H9 (cell line): Measurements from ENCODE around the gene PTGER3. TPM values are rescaled to one million over a fixed set of nuclear protein-coding genes. Genes with fewer than 3 reads are reported as not detected.

ENCODE experiments used
- DNase-seq: peaks from one replicate; pipeline ENCODE4 v3.0.0-alpha.2; 2017
- H2AFZ ChIP-seq: one replicate; pipeline ENCODE4 v1.6.1; 2013; ENCODE audit warnings: mild to moderate bottlenecking, low read length, control low read depth, moderate library complexity
- H2AK5ac ChIP-seq: 2 replicates; pipeline ENCODE4 v1.6.1; 2013; ENCODE audit warnings: low read length, control low read depth, mixed read lengths; ENCODE audit not compliant: insufficient read length
- H2BK120ac ChIP-seq: one replicate; pipeline ENCODE4 v1.6.1; 2013; ENCODE audit warnings: low read depth, mild to moderate bottlenecking, low read length, control low read depth, inconsistent platforms; ENCODE audit not compliant: poor library complexity, severe bottlenecking
- H2BK12ac ChIP-seq: 2 replicates; pipeline ENCODE4 v1.6.1; 2013; ENCODE audit warnings: low read length, control low read depth, mixed read lengths, low read depth; ENCODE audit not compliant: insufficient read length
- H2BK15ac ChIP-seq: 2 replicates; pipeline ENCODE4 v1.6.1; 2013; ENCODE audit warnings: low read depth, low read length, control low read depth
- H2BK20ac ChIP-seq: one replicate; pipeline ENCODE4 v1.6.1; 2013; ENCODE audit warnings: low read depth, mild to moderate bottlenecking, low read length, control low read depth, inconsistent platforms; ENCODE audit not compliant: poor library complexity, severe bottlenecking
- H2BK5ac ChIP-seq: 2 replicates; pipeline ENCODE4 v1.6.1; 2013; ENCODE audit warnings: low read length, control low read depth, mixed read lengths; ENCODE audit not compliant: insufficient read length
- H3K14ac ChIP-seq: 2 replicates; pipeline ENCODE4 v1.6.1; 2013; ENCODE audit warnings: low read length, control low read depth; ENCODE audit not compliant: insufficient read depth
- H3K18ac ChIP-seq: 2 replicates; pipeline ENCODE4 v1.6.1; 2013; ENCODE audit warnings: low read depth, mild to moderate bottlenecking, mixed read lengths, low read length, control low read depth; ENCODE audit not compliant: insufficient read length
- H3K23ac ChIP-seq: 2 replicates; pipeline ENCODE4 v1.6.1; 2013; ENCODE audit warnings: low read length, control low read depth, mixed read lengths, low read depth; ENCODE audit not compliant: insufficient read length
- H3K23me2 ChIP-seq: 2 replicates; pipeline ENCODE4 v1.6.1; 2013; ENCODE audit warnings: low read depth, mild to moderate bottlenecking, mixed read lengths, low read length, control low read depth; ENCODE audit not compliant: insufficient read length, poor library complexity, severe bottlenecking
- H3K27ac ChIP-seq: 2 replicates; pipeline ENCODE4 v1.5.1; 2013; ENCODE audit warnings: low read length, control low read depth, mixed read lengths, low read depth; ENCODE audit not compliant: insufficient read length
- H3K27me3 ChIP-seq: 2 replicates; pipeline ENCODE4 v1.6.1; 2013; ENCODE audit warnings: low read length, control low read depth, inconsistent platforms; ENCODE audit not compliant: insufficient read depth
- H3K4ac ChIP-seq: 2 replicates; pipeline ENCODE4 v1.6.1; 2013; ENCODE audit warnings: low read depth, mild to moderate bottlenecking, control low read depth, inconsistent platforms, low read length, moderate library complexity
- H3K4me1 ChIP-seq: 2 replicates; pipeline ENCODE4 v1.6.1; 2013; ENCODE audit warnings: low read length, control low read depth, inconsistent platforms; ENCODE audit not compliant: insufficient read depth
- H3K4me2 ChIP-seq: 2 replicates; pipeline ENCODE4 v1.6.1; 2013; ENCODE audit warnings: low read length, control low read depth, mixed read lengths; ENCODE audit not compliant: insufficient read length, insufficient read depth
- H3K56ac ChIP-seq: 2 replicates; pipeline ENCODE4 v1.6.1; 2013; ENCODE audit warnings: low read depth, mild to moderate bottlenecking, mixed read lengths, low read length, control low read depth; ENCODE audit not compliant: insufficient read length
- H3K79me1 ChIP-seq: 2 replicates; pipeline ENCODE4 v1.6.1; 2013; ENCODE audit warnings: low read depth, mild to moderate bottlenecking, moderate library complexity, low read length, control low read depth, inconsistent platforms; ENCODE audit not compliant: insufficient read depth, poor library complexity, severe bottlenecking
- H3K79me2 ChIP-seq: 2 replicates; pipeline ENCODE4 v1.6.1; 2013; ENCODE audit warnings: low read length, control low read depth, inconsistent platforms; ENCODE audit not compliant: insufficient read depth
- H3K9ac ChIP-seq: 2 replicates; pipeline ENCODE4 v1.6.1; 2013; ENCODE audit warnings: low read length, control low read depth, mixed read lengths; ENCODE audit not compliant: insufficient read length; ENCODE audit errors: extremely low read depth
- H3K9me3 ChIP-seq: one replicate; pipeline ENCODE4 v1.6.1; 2013; ENCODE audit warnings: low read depth, low read length, inconsistent platforms; ENCODE audit not compliant: control insufficient read depth
- H3T11ph ChIP-seq: one replicate; pipeline ENCODE4 v1.6.1; 2013; ENCODE audit warnings: mild to moderate bottlenecking, low read length, control low read depth, inconsistent platforms
- H4K20me1 ChIP-seq: one replicate; pipeline ENCODE4 v1.6.1; 2013; ENCODE audit not compliant: control insufficient read depth, insufficient read length, insufficient read depth
- H4K5ac ChIP-seq: 2 replicates; pipeline ENCODE4 v1.6.1; 2013; ENCODE audit warnings: low read depth, mild to moderate bottlenecking, mixed read lengths, low read length, control low read depth; ENCODE audit not compliant: insufficient read length
- H4K8ac ChIP-seq: replicated peaks from 2 replicates; pipeline ENCODE4 v1.6.1; 2013; ENCODE audit warnings: low read length, control low read depth, mixed read lengths, low read depth; ENCODE audit not compliant: insufficient read length
- H4K91ac ChIP-seq: 2 replicates; pipeline ENCODE4 v1.6.1; 2013; ENCODE audit warnings: low read depth, mild to moderate bottlenecking, moderate library complexity, mixed read lengths, low read length, control low read depth; ENCODE audit not compliant: insufficient read length
- H3K27ac Mint-ChIP-seq, 3 experiments: 2 replicates in 2 of 3; 3 replicates in 1 of 3; pipeline ENCODE4 v1.8.0; 2020 to 2021; ENCODE audit warnings: mixed read lengths in 3 of 3, mild to moderate bottlenecking in 1 of 3, moderate library complexity in 1 of 3
- H3K27me3 Mint-ChIP-seq: 2 replicates; pipeline ENCODE4 v1.8.0; 2021; ENCODE audit warnings: low read depth, mild to moderate bottlenecking, moderate library complexity, mixed read lengths
- H3K36me3 Mint-ChIP-seq, 3 experiments: 2 replicates in 2 of 3; 3 replicates in 1 of 3; pipeline ENCODE4 v1.8.0; 2020 to 2021; ENCODE audit warnings: low read depth in 3 of 3, mixed read lengths in 3 of 3; ENCODE audit not compliant: insufficient read depth in 1 of 3
- H3K4me1 Mint-ChIP-seq, 2 experiments: 2 replicates each; pipeline ENCODE4 v1.8.0; 2020; ENCODE audit warnings: mixed read lengths in 2 of 2
- H3K4me3 Mint-ChIP-seq, 2 experiments: 2 replicates in 1 of 2; 3 replicates in 1 of 2; pipeline ENCODE4 v1.8.0; 2020 to 2021; ENCODE audit warnings: mild to moderate bottlenecking in 2 of 2, mixed read lengths in 2 of 2, moderate library complexity in 1 of 2
- H3K9me3 Mint-ChIP-seq, 2 experiments: 2 replicates in 1 of 2; 3 replicates in 1 of 2; pipeline ENCODE4 v1.8.0; 2020; ENCODE audit warnings: mild to moderate bottlenecking in 2 of 2, mixed read lengths in 2 of 2, moderate library complexity in 1 of 2
- WGBS: extraction: QIAGEN DNeasy Blood & Tissue Kit; methylation state at CpG from one replicate; pipeline ENCODE4 v1.1.7; 2013; ENCODE audit warnings: missing lambda C conversion rate, low lambda C conversion rate, mixed read lengths; ENCODE audit not compliant: insufficient read length; ENCODE audit errors: extremely low coverage; 5-methylcytosine and 5-hydroxymethylcytosine counted together
- total RNA-seq: library from RNA; stranded (reverse); gene quantifications from 2 replicates; pipeline ENCODE4 v1.2.1, GENCODE V29; 2021
- TF ChIP-seq, protein P1 (sequence below): fragments of 200-600 bp; sonication (generic); conservative IDR thresholded peaks from 3 replicates; pipeline ENCODE4 v1.8.0; 2021; ENCODE audit warnings: antibody characterized with exemption, mild to moderate bottlenecking

Gene PTGER3
- total RNA-seq, 1 experiment from 2014 or later, result 0.26 TPM

DNA sequence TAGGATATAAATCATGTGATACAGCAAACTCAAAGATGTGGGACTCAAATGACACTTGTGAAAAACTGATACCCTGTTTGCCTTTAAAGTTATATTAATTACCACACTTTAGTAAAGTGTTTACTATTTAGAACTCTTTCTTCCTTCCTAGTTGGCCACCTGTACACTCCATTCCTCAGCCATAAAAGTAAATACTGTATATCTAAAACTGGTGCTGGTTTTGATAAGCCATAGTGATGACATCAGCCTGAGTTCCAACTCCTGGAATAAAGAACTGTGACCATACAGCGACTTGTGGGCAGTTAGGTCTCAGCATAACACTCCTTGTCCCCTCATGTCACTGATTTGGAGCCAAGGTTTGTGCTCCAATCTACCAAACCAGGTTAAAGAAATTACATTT, 2.8 kb downstream of the PTGER3 start:
- no peak overlapping the region for H3K4ac ChIP-seq
- H2AK5ac ChIP-seq, result no peak overlapping the region
- no peak overlapping the region for H3T11ph ChIP-seq
- H3K23ac ChIP-seq, result no peak overlapping the region
- H3K14ac ChIP-seq, result no peak overlapping the region
- H2BK20ac ChIP-seq, result no peak overlapping the region
- TF ChIP-seq, protein P1, sequence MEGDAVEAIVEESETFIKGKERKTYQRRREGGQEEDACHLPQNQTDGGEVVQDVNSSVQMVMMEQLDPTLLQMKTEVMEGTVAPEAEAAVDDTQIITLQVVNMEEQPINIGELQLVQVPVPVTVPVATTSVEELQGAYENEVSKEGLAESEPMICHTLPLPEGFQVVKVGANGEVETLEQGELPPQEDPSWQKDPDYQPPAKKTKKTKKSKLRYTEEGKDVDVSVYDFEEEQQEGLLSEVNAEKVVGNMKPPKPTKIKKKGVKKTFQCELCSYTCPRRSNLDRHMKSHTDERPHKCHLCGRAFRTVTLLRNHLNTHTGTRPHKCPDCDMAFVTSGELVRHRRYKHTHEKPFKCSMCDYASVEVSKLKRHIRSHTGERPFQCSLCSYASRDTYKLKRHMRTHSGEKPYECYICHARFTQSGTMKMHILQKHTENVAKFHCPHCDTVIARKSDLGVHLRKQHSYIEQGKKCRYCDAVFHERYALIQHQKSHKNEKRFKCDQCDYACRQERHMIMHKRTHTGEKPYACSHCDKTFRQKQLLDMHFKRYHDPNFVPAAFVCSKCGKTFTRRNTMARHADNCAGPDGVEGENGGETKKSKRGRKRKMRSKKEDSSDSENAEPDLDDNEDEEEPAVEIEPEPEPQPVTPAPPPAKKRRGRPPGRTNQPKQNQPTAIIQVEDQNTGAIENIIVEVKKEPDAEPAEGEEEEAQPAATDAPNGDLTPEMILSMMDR, result no peak
- peaks cover 10% of the 10 kb centered on the region; the same call in 1 of the 2 replicates for H3K27me3 ChIP-seq
- H2BK15ac ChIP-seq, result no peak overlapping the region
- Mint-ChIP-seq H3K9me3 (no peaks in the 10 kb centered on the region), H3K4me1 (peaks cover 4 to 5% of the 10 kb centered on the region in 2 experiments; a peak in 3 of 4 replicates), H3K27me3 (peaks cover 41% of the 10 kb centered on the region), H3K4me3 (no peak overlapping the region), H3K27ac (no peak overlapping the region), H3K36me3 (no peaks in the 10 kb centered on the region)
- H3K4me1 ChIP-seq, result 0 out of 2 replicates have a peak, but pooled peaks cover 2% of the 10 kb centered on the region
- peaks cover 9% of the 10 kb centered on the region for H3K23me2 ChIP-seq
- no CpG with 5 or more reads among the region's 1 CpG for WGBS
- no peak overlapping the region for H4K91ac ChIP-seq
- no peak overlapping the region for H3K27ac ChIP-seq
- H4K20me1 ChIP-seq, result no peaks in the 10 kb centered on the region
- no peak overlapping the region for H4K5ac ChIP-seq
- DNase-seq, result no peak
- H3K9ac ChIP-seq, result no peak overlapping the region
- no peaks in the 10 kb centered on the region for H3K79me2 ChIP-seq
- no peaks in the 10 kb centered on the region for H3K9me3 ChIP-seq
- H3K18ac ChIP-seq, result no peak overlapping the region
- H2BK120ac ChIP-seq, result no peak overlapping the region
- H3K4me2 ChIP-seq, result no peak overlapping the region
- H2BK5ac ChIP-seq, result no peak overlapping the region
- no peak overlapping the region for H2AFZ ChIP-seq
- no peak overlapping the region for H3K56ac ChIP-seq
- H4K8ac ChIP-seq, result no peak overlapping the region
- H3K79me1 ChIP-seq, result no peaks in the 10 kb centered on the region
- H2BK12ac ChIP-seq, result no peak overlapping the region
